Stimulated activated CD4-positive, alpha-beta T cell treated with anti-CD3 and anti-CD28 coated beads, Interleukin-4, amount 100 ng/mL, for 48 hours (primary cell): Measurements from ENCODE around the gene MITF.
"Not testable (repeated sequence)": the region's sequence is repeated elsewhere in the genome, so short reads cannot be mapped to it uniquely, and the experiment has no call there.

ENCODE experiments used
- DNase-seq, 2 donors: peaks; one replicate each; pipeline ENCODE4 v3.0.0-alpha.2; 2020; ENCODE audit warnings: low read depth in 2 of 2

Gene MITF

DNA sequence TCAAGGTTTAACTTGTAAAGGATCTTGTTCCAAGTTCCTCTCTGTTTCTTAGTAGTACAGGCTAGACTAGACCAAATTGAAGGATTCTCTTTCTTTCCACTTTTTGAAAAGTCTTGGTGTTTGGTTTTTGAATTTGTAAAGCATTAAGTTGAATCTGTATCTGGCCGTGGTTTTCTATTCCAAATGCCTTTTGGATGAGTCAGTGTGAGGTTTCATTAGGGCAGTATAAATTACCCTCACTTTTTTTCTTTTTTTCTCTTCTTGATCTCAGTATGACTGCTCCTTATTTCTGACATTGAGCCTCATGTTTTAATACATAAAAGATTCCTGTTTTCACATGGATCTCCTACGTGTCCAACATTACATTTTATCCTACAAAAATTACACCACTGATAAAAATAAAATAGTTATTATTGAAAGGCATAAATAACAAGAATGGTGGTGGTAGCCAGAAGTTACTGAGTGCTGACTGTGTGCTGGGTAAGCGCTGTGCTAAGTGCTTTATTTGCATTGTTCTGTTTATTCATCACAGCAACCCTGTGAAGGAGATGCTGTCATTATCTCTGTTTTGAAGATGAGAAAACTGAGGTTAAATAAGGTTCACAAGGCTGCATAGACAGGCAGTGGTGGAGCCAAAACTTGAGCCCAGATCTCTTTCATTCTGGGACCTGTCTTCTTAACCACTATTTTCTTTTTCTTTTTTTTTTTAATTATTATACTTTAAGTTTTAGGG lies 48.3 kb downstream of the MITF start:
- no peak for DNase-seq

DNA sequence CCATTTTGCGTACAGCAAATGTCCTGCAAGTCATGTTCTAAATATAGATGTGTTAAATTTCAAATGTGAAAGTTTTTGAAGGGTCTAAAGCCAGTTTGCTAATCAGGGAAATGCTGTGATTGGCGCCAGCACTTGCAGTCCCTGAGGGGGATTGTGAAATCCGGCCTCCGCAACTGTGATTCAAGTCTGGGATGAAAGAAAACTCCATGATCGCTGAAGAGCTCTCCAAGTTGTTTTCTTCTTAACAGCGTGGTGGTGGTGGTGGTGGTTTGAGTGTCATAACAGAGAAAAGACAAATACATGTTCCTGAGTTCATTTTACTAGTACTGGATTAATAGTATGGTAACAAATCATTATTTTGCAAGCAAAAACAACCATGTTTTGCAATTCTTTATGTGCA lies 51.8 kb downstream of the MITF start:
- no peak for DNase-seq

DNA sequence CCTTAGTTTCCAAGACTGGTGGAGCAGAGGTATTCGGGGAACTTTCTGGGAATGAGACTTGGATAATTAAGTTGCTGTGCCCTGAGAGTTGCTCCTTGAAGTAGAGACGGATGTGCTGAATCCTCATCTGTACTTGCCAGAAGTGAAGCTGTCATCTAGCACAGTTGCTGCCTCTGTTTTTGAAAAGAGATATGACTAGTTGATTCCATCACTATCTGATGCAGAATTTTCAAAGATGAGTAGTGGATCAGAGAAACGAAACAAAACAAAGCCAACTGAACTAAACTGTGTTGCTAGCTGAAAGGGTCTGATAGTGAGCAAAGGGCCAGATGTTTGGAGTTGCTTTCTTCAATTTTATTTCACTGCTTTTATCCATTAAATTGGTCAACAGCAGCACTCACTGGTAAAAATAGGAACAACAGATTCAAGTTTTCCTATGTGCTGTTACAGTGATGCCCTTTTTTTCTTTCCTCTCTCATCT lies 52.7 kb downstream of the MITF start:
- no peak for DNase-seq

DNA sequence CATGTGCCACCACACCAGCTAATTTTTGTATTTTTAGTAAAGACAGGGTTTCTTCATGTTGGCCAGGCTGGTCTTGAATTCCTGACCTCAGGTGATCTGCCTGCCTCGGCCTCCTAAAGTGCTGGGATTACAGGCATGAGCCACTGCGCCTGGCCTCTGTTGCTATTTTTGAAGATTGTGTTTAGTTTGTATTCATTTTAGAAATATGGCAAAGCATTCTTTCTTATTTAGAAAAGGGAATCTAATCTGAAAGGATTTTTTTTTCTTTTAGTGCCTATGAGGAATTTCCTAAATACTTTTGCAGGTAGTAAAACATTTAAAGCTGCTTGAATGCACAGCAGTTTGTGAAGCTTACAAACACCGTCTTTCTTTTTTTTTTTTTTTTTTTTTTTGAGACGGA lies 56.9 kb downstream of the MITF start:
- not testable (repeated sequence) for DNase-seq

DNA sequence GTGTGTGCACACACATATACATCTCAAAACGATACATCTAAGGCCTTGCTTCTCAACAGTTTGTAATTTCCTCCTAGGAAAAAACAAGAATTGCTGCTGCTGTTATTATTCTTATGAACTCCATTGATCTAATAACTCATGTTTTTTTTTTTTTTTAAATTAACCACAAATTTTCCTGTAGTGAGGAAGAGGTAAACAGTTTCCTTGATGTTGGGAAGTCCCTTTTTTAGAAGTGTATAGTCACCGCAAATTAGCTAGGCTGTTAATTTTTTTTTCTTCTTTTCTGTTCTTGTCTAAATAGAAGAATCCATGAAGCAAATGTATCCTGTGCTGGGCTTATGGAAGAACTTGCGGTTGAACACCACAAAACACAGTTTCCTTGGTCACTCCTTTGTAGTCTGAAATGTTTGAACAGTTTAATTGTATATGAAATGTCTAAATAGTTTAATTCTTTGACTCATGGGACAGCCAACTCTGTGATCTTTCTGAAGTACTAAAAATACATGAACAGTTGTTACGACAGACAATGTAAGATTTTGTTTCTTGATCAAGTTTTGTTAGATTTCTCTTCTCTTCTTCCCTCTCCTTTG lies 64.5 kb downstream of the MITF start:
- no peak for DNase-seq

DNA sequence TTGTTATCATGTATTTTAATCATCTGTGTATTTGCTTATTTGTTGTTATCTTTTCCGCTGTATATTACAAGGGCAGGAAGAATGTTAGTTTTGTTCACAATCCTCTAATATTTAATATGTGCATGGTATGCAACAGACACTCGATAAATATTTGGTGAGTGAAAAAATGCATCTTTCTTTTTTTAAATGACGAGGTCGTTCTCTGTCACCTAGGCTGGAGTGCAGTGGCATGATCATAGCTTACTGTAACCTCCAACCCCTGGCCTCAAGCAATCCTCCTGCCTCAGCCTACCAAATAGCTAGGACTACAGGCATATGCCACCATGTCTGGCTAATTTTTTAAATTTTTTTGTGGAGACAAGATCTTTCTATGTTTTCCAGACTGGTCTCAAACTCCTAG lies 66.2 kb downstream of the MITF start:
- no peak for DNase-seq

DNA sequence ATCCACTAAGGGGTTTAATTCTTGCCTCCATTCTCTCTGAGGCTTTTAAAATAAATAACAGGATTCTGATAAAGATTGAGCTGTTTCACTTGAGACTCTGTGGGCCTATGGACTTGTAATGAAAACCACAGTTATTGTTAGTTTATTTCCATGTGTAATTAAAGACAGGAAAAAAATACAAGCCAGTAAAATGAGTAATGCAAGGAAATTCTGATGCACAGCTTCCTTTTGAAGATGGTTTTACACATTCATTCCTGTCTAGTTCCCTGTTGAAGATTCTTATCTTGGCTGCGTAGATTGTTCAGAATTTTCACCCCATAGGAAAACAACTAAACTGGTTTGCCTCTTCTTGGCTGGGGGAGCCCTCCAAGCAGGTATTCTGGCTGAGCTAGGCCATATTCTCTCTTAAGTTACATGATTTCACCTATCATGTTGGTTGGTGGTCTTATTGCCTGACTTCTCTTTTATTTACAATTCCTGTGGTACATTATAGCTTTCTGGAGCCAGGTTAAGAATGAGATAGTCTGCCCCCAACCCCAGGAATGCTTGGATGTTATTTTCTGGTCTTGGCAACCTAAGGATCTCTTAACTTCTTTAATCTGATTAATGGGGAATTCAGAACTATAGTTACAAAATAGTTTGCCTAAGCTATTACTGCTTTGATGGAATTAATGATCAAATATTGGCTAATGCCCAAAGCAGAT lies 67.6 kb downstream of the MITF start:
- no peak for DNase-seq

DNA sequence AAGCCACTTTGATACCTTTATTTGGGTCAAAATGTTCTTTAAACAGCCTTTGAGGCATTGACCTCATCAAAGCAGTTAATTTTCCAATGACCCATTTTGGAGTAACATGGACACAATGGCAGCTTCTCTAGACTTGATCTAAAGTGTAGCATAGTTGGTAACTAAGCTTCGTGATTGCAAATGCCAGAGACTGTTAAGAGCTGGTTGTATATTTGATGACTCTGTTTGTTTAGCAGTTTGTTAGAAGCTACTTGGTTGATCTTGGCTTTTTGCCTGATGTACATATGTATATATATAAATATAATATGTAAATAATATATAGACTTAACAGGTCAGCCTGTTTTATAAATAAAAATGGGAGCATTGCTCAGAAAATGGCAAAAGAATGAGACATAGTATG lies 68.4 kb downstream of the MITF start:
- DNase-seq = no peak

DNA sequence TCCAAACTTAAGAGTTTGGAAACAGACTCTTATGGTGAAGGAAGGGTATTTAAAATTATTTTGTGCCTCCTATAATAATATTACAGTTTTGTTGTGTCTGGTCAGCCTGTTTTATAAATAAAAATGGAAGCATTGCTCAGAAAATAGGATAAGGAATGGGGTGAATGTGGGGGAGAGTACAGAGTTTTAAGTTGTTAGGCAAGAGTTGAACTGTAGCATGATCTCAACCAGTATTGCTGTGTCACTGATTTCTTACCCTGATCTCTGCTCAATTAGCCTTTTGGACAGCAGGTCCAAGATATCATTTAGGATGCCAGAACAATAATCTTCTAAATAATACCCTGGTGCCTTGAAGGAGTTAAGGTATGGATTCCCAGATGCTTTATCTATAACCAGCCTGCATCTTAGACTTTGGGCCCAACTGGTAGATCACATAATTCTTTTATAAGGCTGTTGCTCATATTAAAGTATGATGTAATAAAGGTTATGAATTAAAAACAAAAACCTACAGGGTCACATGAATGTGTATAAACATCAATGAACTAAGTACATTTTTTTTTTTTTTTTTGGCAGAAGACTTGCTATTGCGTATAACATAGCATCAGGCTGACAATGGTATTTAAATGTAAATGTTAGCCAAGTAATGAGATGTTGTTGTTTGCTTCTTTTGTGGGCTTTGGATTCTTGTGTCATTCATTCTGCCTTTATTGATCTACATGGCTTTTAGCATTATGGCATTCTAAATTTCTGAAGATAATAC lies 70.0 kb downstream of the MITF start:
- no peak for DNase-seq

DNA sequence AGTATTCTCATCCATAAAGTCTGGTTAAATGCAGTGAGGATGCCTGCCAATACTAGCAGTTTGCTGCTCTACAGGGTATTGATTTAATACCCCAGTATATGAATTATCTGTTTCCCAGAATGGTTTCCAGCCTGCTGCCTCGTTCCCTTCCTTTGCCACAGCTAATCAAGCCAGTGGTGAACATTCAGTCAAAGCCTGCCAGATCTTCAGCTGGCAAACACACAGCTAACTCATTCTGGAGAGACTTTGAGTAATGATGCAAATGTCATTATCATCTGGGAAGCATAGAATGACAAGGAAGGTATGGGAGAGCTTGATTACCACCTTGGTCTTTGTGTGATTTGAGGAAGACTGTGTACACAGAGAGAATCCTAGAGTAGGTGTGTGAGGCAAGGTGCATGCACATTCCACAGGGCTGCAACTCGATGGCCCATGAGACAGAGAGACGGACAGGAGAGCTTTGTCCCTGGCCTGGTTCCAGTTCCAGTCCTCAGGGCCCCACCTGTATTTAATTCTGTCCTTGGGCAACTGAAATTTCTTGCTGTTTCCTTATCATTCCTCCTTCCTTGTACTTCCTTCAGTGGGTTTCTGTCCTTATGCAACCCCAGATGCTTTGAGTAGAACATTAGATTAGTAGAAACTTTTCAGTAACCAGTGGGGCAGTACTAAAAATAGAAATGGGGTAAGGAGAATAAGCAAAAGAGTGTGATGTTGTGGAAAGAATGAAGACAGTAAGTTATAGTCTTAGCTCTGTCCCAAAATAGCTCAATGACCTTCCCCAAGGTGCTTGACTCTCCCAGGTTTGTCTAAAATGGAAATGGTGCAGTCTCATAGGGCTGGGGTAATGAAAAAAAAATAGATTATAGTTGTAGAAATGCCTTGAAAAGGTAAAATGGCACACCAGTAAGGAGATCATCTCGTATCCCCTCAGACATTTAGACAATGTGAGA lies 72.5 kb downstream of the MITF start:
- no peak for DNase-seq

DNA sequence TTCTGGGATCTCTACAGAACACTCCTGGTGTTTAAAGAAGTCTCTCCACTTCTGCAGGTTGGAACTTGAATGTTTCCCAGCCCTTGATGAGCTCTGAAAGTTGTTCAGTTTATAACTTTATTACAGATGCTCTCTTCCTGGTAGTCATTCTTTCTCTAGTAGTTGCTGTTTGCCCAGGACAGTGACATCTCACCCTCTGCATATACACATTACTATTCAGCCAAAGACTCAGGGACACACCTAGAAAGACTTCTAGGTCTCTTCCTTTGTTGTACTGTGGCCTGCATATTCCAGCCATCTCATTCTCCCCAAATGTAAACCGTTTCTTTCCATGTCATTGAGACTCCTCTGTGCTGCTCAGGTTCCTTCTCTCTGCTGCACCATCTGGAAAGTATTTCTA lies 76.7 kb downstream of the MITF start:
- no peak for DNase-seq

DNA sequence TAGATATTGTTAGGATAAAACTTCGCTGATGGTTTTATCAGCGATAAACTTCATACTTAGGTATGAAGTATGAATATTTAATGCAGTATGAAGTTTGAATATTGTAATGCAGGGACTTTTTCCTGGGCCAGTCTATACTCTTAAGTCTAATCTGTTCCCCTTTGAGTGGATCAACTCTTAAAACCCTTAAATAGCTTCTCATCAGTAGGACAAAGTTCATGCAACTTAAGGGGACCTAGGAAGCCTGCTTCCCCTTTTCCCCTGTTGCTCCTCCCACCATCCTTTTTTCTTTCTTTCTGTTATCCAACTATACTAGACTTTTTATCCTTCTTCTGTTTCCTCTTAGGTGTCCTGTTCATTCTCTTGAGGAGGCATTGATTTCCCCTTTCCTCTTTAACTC lies 78.7 kb downstream of the MITF start:
- no peak for DNase-seq

DNA sequence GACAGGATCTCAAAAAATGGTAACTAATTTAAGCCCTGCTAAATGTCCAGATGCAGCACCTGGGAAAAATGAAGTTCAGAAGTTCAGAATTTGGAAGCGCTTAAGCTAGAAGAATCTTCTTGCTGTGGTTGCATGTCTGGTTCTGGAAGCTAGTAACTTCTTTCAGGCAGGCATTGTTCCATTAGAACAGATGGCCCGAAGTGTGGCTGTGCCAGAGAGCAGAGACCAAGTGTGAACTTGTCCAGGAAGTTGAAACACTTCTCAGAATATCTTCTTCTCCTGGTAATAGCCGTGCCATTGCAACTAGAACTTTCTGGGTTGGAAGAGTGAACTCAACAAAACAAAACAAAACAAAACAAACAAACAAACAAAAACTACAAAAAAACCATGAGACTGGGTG lies 80.0 kb downstream of the MITF start:
- DNase-seq = no peak

DNA sequence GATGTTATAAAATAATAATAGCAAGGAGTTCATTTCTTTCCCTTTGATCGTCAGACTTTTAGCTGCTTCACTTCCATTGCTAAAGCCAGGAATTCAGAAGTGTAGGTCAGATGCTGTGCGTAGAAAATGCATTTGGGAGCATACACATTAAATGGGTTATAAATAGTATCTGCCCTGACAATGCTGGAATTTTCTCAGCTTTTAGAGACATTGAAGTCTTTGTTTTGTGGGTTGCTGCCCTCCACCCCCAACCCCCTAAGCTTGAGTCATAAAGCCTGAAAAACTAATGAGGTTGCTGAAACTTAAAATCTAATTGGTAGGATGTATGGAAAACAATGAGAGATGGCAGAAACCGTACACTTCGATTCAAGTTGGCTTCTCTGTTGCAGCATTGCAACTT lies 81.9 kb downstream of the MITF start:
- DNase-seq = no peak

DNA sequence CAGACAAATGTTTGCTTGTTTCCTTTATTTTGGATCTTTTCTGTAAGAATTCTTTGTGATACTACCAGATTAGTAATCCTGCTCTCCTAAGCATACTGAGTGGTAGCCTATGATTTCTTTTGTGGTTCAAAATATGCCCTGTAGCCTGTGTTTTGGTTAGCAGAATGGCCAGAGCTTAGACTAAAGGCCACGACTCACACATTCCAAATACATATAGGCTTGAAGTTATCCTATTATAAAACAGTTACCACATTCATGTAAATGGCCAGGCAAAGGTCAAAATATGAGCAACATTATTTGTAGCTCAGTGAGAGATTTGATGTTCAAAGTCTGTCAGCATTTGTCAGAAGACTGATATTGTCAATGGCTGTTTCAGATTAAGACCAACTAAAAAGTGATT lies 84.5 kb downstream of the MITF start:
- no peak for DNase-seq

DNA sequence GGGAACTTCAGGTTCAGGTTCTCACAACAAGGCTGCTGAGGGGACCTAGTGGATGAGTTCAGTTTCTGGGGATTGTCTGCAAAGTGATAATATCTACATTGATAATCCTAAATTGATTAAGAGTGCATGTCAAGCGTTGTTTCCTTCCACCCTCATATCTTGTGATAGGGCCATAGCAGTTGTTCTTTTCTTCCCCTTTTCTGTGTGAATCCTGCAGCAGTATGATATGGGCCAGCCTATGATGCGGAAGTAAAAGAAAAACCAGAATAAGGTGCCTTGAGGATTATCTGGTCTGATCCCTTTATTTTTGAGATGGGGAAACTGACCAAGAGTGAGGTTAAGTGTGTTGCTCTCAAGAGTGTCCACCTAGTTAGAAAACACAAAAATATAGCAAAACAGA lies 86.2 kb downstream of the MITF start:
- no peak for DNase-seq

DNA sequence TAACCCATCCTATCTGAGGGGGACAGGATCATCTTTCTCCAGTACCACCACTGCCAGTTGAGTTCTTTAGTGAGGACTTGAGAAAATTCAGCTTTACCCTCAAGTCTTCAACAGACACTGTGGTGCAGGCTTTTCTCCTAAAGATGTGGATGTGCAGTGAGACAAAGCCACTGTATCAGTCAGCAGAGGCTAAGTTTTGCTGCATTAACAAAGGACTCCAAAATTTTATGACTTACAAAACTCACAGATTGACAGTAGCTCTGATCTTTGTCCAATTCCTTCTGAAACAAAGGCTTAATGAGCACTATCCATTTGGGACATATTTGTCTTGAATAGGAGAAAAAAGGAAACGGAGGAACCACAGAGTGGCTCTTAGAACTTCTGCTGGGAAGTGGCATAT lies 87.9 kb downstream of the MITF start:
- no peak for DNase-seq

DNA sequence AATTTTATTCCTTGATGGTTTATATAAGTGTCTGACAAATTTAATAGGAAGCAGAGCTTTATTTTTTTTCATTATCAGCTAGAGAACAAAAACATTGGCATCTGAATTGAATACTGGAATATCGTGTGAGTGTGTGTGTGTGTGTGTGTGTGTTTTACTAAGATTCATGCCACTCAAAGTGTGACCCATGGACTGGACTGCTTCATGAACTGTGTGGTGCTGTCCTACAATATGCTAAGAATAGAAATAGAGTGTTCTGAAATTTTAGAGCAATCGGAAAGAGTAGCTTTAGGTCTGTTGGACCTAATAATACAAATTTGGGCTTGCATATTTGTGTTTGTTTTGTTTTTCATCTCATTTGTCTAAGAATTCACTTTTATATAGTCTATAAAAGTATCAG lies 89.6 kb downstream of the MITF start:
- no peak for DNase-seq

DNA sequence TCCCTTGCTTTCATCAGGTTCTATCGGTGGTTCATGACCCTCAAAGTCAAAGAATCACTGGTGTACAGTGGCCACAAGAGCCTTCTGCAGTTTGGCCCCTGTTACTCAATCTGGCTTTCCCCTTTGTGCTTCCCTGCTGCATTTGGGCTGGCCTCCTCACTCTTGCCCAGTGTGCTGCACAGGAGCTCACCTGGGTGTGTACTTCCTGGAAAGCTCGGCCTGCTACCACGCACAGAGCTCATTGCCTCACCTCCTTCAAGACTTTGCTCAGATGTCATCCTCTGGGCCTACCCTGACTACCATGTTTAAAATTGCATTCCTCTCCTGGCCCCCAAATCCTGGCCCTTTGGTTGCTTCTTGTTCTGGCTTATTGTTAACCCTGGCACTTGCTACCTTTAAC lies 90.9 kb downstream of the MITF start:
- DNase-seq = no peak

DNA sequence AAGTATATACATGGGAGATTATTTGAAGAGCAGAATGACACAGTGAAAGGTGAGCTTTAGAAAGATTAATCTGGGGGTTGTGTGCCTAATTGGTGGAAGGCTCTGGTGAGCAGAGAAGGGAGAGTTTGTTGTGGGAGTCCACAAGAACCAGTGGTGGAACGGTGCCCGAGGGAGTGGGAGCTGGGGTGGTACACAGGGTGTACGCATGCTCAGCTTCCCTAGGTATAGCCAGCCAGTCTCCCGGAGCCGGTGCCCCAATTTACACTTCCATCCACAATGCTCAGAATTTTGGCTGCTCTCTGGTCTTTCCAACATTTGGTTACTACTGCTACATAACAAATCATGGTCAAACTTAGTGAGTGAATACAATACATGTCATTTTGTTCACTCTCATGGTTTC lies 92.5 kb downstream of the MITF start:
- no peak for DNase-seq

DNA sequence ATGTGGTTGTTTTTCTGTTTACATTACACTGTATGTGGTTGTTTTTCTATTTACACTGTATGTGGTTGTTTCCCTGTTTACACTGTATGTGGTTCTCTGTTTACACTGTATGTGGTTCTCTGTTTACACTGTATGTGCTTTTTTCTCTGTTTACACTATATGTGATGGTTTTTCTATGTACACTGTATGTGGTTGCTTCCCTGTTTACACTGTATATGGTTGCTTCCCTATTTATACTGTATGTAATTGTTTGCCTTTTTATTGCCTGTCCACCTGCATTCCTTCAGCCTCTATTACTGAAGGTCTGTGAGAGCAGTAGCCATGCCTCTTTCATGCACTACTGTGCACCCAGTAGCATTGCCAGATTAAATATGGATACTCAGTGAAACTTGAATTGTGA lies 94.3 kb downstream of the MITF start:
- DNase-seq = no peak
